Natural killer cell (primary cell): ENCODE results near the gene H1-8. TPM values are rescaled to one million over a fixed set of nuclear protein-coding genes. Genes with fewer than 3 reads are reported as not detected.

Experiments used
- ATAC-seq, 3 donors: fragments of 150-1000 bp in 2 of 3; fragments of 200-7000 bp in 1 of 3; cut with Tn5 transposase; 1 replicate in 1 of 3; 2 replicates in 2 of 3; pipeline ENCODE4 v1.10.0; 2021; ENCODE audit warnings: mild to moderate bottlenecking in 2 of 3, moderate library complexity in 2 of 3
- DNase-seq, 2 donors: peaks; one replicate each; pipeline versions ENCODE4 v3.0.0 to v3.0.0-alpha.2; 2013 to 2021; ENCODE audit warnings: mixed read lengths in 1 of 2
- H3K27ac ChIP-seq: one replicate; pipeline ENCODE4 v1.5.1; 2013; ENCODE audit warnings: mild to moderate bottlenecking, low read length
- H3K27me3 ChIP-seq: one replicate; pipeline ENCODE4 v1.6.1; 2013; ENCODE audit warnings: low read length; ENCODE audit not compliant: control insufficient read depth, insufficient read depth
- H3K36me3 ChIP-seq: one replicate; pipeline ENCODE4 v1.6.1; 2013; ENCODE audit warnings: low read length; ENCODE audit not compliant: control insufficient read depth, insufficient read depth
- H3K4me1 ChIP-seq: one replicate; pipeline ENCODE4 v1.6.1; 2013; ENCODE audit warnings: low read length; ENCODE audit not compliant: control insufficient read depth, insufficient read depth
- H3K4me3 ChIP-seq: one replicate; pipeline ENCODE4 v1.5.1; 2013; ENCODE audit warnings: low read length
- H3K9me3 ChIP-seq: one replicate; pipeline ENCODE4 v1.6.1; 2013; ENCODE audit warnings: low read length; ENCODE audit not compliant: control insufficient read depth, insufficient read depth
- H3K27ac Mint-ChIP-seq, 2 donors: one replicate each; pipeline ENCODE4 v1.8.0; 2022; ENCODE audit warnings: mild to moderate bottlenecking in 2 of 2, mixed read lengths in 2 of 2, moderate library complexity in 1 of 2
- H3K27me3 Mint-ChIP-seq, 2 donors: one replicate each; pipeline ENCODE4 v1.8.0; 2022; ENCODE audit warnings: low read depth in 2 of 2, mixed read lengths in 2 of 2
- H3K36me3 Mint-ChIP-seq: one replicate; pipeline ENCODE4 v1.8.0; 2022; ENCODE audit warnings: mixed read lengths
- H3K4me1 Mint-ChIP-seq, 2 donors: one replicate each; pipeline ENCODE4 v1.8.0; 2022; ENCODE audit warnings: mixed read lengths in 2 of 2
- H3K4me3 Mint-ChIP-seq: one replicate; pipeline ENCODE4 v1.8.0; 2022; ENCODE audit warnings: mild to moderate bottlenecking, moderate library complexity, mixed read lengths
- H3K9me3 Mint-ChIP-seq, 2 donors: one replicate each; pipeline ENCODE4 v1.8.0; 2022; ENCODE audit warnings: mixed read lengths in 2 of 2
- WGBS: methylation state at CpG from one replicate; pipeline ENCODE4 v1.1.7; 2013; ENCODE audit warnings: missing lambda C conversion rate; ENCODE audit not compliant: insufficient coverage; 5-methylcytosine and 5-hydroxymethylcytosine counted together
- intact Hi-C: fragments of 100-400 bp; cut with micrococcal nuclease; formaldehyde crosslinking; loops from one replicate; pipeline ENCODE4 v1.14.2; 2022
- total RNA-seq, 4 donors: library from RNA; stranded (reverse); fragments of 120-200 nt in 1 of 4; gene quantifications; one replicate each; pipeline versions ENCODE4 v1.2.3 to v1.2.4, GENCODE V29; 2013 to 2022
- TF ChIP-seq, protein P1 (sequence below): fragments of 200-600 bp; IDR thresholded peaks from one replicate; pipeline ENCODE4 v1.8.0; 2022; ENCODE audit warnings: antibody characterized with exemption

Gene H1-8
- total RNA-seq, 3 donors from 2014 or later (not counting 1 experiment from before 2014, with no cell fraction given) = not detected

DNA sequence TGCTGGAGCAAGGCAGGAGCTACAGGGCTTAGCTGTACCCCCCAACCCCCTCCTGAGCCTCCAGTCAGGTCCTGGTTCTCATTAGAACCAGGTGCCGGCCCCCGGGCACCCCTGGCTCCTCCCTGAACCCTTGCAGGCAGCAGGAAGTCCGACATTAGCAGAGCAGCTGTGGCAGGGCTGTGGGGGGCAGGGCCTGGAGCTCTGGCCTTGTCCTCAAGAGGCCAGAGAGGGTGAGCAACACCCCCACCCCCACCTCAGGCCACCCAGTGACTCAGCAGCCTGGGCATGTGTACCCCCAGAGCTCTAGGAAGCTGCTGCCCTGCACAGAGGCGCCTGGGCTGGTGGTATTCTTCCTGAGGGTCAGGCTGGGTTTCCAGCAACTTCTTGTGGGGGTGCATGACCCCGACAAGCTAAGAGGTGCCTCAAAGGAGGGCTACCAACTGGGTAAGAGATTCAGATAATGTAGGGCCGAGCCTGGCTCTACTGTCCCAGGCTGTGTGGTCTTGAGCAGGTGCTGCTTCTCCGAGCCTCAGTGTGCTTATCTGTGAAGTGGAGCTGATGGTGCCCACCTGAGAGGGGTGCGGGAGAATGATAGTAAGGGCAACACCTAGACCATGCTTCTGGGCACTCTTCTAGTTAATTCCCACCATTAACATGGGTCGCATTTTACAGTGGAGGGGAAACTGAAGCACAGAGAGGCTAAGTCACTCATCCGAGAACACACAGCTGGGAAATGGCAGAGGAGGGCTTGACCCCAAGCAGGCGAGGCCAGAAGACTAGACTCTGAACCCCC lies 16.0 kb downstream of the H1-8 start:
- Histone ChIP-seq H3K36me3 (peaks cover 15% of the 10 kb centered on the region), H3K27ac (peak overlapping the region; percentile 22), H3K27me3 (no peaks in the 10 kb centered on the region), H3K4me3 (no peak overlapping the region), H3K4me1 (peaks cover 60% of the 10 kb centered on the region), H3K9me3 (no peaks in the 10 kb centered on the region)
- no peak overlapping the region for H3K4me3 Mint-ChIP-seq
- H3K27ac Mint-ChIP-seq = peak overlapping the region; percentile 79 to 92
- no peaks in the 10 kb centered on the region for H3K36me3 Mint-ChIP-seq
- WGBS = 65% methylated on average over 11 of the region's 11 CpGs
- TF ChIP-seq, protein P1, sequence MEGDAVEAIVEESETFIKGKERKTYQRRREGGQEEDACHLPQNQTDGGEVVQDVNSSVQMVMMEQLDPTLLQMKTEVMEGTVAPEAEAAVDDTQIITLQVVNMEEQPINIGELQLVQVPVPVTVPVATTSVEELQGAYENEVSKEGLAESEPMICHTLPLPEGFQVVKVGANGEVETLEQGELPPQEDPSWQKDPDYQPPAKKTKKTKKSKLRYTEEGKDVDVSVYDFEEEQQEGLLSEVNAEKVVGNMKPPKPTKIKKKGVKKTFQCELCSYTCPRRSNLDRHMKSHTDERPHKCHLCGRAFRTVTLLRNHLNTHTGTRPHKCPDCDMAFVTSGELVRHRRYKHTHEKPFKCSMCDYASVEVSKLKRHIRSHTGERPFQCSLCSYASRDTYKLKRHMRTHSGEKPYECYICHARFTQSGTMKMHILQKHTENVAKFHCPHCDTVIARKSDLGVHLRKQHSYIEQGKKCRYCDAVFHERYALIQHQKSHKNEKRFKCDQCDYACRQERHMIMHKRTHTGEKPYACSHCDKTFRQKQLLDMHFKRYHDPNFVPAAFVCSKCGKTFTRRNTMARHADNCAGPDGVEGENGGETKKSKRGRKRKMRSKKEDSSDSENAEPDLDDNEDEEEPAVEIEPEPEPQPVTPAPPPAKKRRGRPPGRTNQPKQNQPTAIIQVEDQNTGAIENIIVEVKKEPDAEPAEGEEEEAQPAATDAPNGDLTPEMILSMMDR = no peak
- H3K4me1 Mint-ChIP-seq = peaks cover 31 to 42% of the 10 kb centered on the region in 2 donors
- ATAC-seq (peak; percentile 24 to 47 (median 42)), DNase-seq (no peak)
- no peaks in the 10 kb centered on the region for H3K9me3 Mint-ChIP-seq
- peaks cover 3 to 7% of the 10 kb centered on the region in 2 donors for H3K27me3 Mint-ChIP-seq
- intact Hi-C loops = no loop called here

GRCh38 chr3:129559565-129560079 lies 16.6 kb downstream of the H1-8 start:
- H3K9me3 ChIP-seq = no peaks in the 10 kb centered on the region
- no peak overlapping the region for H3K4me3 ChIP-seq
- TF ChIP-seq, protein P1 = no peak
- Mint-ChIP-seq H3K4me3 (no peak overlapping the region), H3K4me1 (peaks cover 25 to 37% of the 10 kb centered on the region in 2 donors), H3K27ac (no peak overlapping the region), H3K27me3 (peaks cover 2 to 3% of the 10 kb centered on the region in 2 donors), H3K9me3 (no peaks in the 10 kb centered on the region), H3K36me3 (no peaks in the 10 kb centered on the region)
- intact Hi-C loops = no loop called here
- peaks cover 15% of the 10 kb centered on the region for H3K36me3 ChIP-seq
- H3K27ac ChIP-seq = no peak overlapping the region
- ATAC-seq (no peak), DNase-seq (no peak)
- peaks cover 55% of the 10 kb centered on the region for H3K4me1 ChIP-seq
- no peaks in the 10 kb centered on the region for H3K27me3 ChIP-seq
- WGBS = 95% methylated on average over 20 of the region's 20 CpGs

DNA sequence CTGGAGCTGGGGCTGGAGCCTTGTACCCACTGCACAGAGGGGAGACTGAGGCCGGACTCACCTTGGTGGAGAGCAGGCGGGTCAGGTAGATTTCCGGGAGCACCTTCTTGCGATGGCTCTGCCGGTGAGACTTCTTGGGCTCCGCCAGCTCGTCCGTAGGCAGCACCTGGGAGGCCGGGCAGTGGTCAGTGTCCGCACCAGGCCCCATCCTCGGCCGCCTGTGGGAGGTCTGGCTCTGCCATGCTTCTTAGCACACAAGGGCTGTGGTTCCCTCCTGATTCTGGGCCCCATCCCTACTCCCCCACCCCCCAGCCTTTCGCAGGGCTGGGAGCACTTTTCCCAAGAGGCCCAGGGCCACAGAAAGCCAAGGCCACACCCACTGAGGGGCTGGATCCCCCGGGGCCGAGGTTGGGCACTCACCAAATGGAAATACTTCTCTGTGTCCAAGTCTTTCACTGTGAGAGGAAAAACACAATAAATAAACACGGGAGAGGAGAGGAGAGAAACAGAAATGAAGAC lies 17.4 kb downstream of the H1-8 start:
- DNase-seq (no peak), ATAC-seq (no peak)
- Histone ChIP-seq H3K27me3 (no peaks in the 10 kb centered on the region), H3K4me3 (no peak overlapping the region), H3K9me3 (no peaks in the 10 kb centered on the region), H3K27ac (no peak overlapping the region), H3K36me3 (peaks cover 19% of the 10 kb centered on the region), H3K4me1 (peaks cover 50% of the 10 kb centered on the region)
- Mint-ChIP-seq H3K36me3 (no peaks in the 10 kb centered on the region), H3K4me3 (no peak overlapping the region), H3K27ac (peak overlapping the region in 1 of 2 donors; percentile 1), H3K9me3 (no peaks in the 10 kb centered on the region), H3K4me1 (peaks cover 21 to 39% of the 10 kb centered on the region in 2 donors), H3K27me3 (peaks cover 0 to 3% of the 10 kb centered on the region in 2 donors)
- TF ChIP-seq, protein P1 = no peak
- intact Hi-C loops = no loop called here
- 81% methylated on average over 16 of the region's 16 CpGs for WGBS
